PFSK-1 (cell line): ENCODE measurements around the gene CDK2AP2.
A peak's percentile ranks its signal among the peaks of the same experiment; 100 is the strongest.

Experiments used
- FOXP2 ChIP-seq: optimal IDR thresholded peaks from 2 replicates; pipeline ENCODE3; 2011; ENCODE audit warnings: borderline replicate concordance, control low read depth, inconsistent platforms; ENCODE audit not compliant: insufficient read depth; ENCODE audit errors: extremely low read length, extremely low read depth
- POLR2AphosphoS5 ChIP-seq: IDR thresholded peaks from 2 replicates; pipeline ENCODE4 v1.6.1; 2012; ENCODE audit warnings: low read depth, mild to moderate bottlenecking, control low read depth, low read length, moderate library complexity
- SIN3A ChIP-seq: IDR thresholded peaks from 2 replicates; pipeline ENCODE4 v1.6.1; 2012; ENCODE audit warnings: mild to moderate bottlenecking, low read length, moderate library complexity, borderline replicate concordance; ENCODE audit not compliant: insufficient read depth
- TAF1 ChIP-seq: IDR thresholded peaks from 2 replicates; pipeline ENCODE4 v1.6.1; 2012; ENCODE audit warnings: low read length, control low read depth, borderline replicate concordance; ENCODE audit not compliant: insufficient read depth
- TF ChIP-seq, protein P1 (sequence below), 2 experiments: IDR thresholded peaks; 2 replicates each; pipeline versions ENCODE4 v1.6.1 to v1.8.0; 2011 to 2012; ENCODE audit warnings: low read depth in 2 of 2, low read length in 2 of 2, control low read depth in 1 of 2, inconsistent platforms in 1 of 2, mild to moderate bottlenecking in 1 of 2, moderate library complexity in 1 of 2; ENCODE audit not compliant: insufficient read depth in 1 of 2

Gene CDK2AP2

DNA sequence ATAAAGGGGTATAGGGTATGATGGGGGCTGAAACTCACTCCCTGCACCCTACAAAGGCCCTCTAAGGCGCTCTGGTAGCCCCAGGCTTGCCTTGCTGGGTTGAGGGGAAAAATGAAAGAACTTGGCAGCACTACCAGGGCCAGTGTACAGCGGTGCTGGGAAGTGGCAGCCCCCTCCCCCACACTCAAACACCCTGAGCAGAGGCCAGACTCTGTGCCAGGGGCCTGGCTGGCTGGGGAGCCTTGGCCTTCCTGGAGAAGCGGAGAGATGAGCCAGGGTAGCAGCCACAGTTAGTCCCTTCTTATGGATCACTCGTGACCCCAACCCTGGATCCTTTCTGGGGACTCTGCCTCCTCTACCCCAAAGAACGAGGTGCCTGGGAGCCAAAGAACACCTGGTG is 41.6 kb downstream of the CDK2AP2 start:
- TF ChIP-seq POLR2AphosphoS5, result no peak
- TF ChIP-seq FOXP2, result no peak

DNA sequence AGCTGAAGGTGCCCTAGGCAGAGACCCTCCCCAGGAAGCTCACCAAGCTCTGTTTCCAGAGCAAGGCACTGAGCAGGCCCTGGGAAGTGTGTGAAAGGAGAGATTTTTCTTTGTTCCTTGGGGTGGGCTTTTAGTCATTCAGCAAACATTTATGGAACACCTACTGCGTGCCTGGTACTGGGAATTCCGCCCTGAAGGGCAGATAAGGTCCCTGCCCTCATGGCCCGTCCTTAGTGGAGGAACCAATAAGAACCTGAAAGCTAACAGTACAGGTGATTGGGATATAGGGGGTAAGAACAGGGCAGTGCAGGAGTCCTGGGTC is 42.8 kb downstream of the CDK2AP2 start:
- no peak for TF ChIP-seq FOXP2
- no peak for TF ChIP-seq SIN3A
- TF ChIP-seq, protein P1, sequence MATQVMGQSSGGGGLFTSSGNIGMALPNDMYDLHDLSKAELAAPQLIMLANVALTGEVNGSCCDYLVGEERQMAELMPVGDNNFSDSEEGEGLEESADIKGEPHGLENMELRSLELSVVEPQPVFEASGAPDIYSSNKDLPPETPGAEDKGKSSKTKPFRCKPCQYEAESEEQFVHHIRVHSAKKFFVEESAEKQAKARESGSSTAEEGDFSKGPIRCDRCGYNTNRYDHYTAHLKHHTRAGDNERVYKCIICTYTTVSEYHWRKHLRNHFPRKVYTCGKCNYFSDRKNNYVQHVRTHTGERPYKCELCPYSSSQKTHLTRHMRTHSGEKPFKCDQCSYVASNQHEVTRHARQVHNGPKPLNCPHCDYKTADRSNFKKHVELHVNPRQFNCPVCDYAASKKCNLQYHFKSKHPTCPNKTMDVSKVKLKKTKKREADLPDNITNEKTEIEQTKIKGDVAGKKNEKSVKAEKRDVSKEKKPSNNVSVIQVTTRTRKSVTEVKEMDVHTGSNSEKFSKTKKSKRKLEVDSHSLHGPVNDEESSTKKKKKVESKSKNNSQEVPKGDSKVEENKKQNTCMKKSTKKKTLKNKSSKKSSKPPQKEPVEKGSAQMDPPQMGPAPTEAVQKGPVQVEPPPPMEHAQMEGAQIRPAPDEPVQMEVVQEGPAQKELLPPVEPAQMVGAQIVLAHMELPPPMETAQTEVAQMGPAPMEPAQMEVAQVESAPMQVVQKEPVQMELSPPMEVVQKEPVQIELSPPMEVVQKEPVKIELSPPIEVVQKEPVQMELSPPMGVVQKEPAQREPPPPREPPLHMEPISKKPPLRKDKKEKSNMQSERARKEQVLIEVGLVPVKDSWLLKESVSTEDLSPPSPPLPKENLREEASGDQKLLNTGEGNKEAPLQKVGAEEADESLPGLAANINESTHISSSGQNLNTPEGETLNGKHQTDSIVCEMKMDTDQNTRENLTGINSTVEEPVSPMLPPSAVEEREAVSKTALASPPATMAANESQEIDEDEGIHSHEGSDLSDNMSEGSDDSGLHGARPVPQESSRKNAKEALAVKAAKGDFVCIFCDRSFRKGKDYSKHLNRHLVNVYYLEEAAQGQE (IDR thresholded peaks at IDR 0.05; ENCODE audit: insufficient read depth in 1 of 2, low read depth in 2 of 2, low read length in 2 of 2), result no peak
- TF ChIP-seq TAF1, result no peak
- TF ChIP-seq POLR2AphosphoS5, result no peak

DNA sequence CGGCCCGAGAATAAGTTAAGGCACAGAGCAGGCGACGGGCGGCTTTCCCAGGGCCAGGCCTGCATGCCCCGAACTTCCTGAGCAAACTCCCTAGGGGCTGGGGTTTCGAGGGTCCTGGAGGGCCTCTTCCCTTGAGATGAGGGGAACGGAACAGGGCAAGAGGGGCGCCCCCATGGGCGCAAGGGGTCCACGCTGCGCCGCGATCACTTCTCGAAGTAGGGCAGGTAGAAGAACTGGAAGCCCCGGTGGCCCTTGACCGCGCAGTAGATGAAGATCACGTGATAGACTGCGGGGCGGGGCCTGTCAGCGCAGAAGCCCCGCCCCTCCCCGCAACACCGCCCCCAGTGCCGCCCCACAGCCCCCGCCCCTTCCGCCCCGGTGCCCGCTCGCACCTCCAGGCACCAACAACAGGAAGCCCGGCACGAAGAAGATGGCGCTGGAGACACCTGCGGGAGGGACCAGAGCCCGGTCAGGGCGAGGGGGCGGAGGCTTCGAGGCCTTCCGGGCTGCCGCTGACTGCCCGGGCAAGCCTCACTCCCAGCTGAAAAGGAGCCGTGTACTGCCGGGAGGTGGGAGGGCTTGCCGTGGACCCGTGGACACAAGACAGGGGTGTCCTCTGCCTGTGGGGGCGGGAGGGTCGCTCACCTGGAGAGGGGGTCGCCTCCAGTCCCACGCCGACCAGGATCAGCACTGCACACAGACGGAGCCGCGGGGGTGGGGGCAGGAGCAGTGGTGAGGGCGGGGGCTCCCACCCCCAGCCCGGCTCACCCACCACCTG is 43.4 kb downstream of the CDK2AP2 start:
- TF ChIP-seq POLR2AphosphoS5 (peak; percentile 78), TAF1 (0 out of 2 replicates have a peak, but pooled peaks have one; percentile 36), SIN3A (no peak)

DNA sequence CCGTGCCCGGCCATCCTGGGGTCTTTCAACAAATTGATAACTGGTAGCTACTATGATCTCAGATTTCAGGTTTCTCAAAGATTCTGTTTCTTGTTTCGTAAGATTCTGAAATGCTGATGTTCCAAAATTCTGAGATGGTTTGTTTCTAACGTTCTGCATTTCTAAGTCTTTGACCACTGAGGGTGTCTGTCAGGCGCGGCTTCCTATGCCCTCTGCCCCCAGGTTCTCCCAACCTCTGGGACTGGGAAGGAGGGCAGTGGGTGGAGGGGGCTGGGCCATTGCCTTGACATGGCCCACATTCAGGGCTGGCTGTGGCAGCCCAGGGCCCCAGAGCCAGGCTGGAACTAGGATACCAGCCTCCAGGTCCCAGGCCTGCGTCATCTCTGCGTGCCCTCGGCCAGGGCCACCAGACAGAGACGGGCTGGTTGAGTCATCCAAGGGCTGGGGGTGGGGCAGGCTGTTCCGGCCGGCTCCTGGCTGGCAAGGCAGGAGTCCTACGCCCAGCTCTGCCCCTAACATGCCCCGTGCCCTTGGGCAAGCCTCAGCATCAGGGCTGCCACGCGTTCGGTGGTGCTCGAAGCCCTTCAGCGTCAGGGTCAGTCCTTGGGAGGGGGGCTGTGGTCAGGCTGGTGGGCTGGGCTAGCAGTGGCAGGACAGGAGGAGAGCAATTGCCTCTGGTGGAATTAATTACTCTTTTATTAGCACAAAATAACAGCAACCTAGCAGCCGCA is 44.1 kb downstream of the CDK2AP2 start:
- TF ChIP-seq TAF1, result no peak
- peak; percentile 63 for TF ChIP-seq FOXP2

DNA sequence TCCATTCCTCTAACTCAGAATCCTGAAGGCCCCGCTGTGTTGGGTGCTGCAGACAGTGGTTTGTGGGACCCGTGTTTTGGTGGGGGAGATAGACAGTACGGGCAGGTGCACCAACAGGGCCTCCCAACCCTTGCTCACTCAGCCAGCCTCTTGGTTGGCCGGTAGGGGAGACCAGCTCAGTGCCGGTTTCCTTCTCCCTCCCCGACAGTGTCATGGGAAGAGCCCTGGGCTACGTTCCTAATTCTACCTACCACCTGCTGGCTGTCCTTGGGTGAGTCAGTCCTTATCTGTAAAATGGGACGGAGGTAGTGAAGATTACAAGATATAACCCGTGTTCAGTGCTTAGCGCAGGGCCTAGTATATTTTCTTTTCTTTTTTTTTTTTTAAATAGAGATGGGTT is 44.8 kb downstream of the CDK2AP2 start:
- TF ChIP-seq SIN3A (no peak), FOXP2 (no peak), POLR2AphosphoS5 (no peak), TAF1 (no peak)
- TF ChIP-seq, protein P1 (IDR thresholded peaks at IDR 0.05; ENCODE audit: insufficient read depth in 1 of 2, low read depth in 2 of 2, low read length in 2 of 2), result no peak

- TF ChIP-seq TAF1 (no peak), POLR2AphosphoS5 (no peak)
- TF ChIP-seq, protein P1 (IDR thresholded peaks at IDR 0.05; ENCODE audit: insufficient read depth in 1 of 2, low read depth in 2 of 2, low read length in 2 of 2), result no peak
These were observed 49.7 kb downstream of the CDK2AP2 start for GRCh38 chr11:67458266-67458665.

DNA sequence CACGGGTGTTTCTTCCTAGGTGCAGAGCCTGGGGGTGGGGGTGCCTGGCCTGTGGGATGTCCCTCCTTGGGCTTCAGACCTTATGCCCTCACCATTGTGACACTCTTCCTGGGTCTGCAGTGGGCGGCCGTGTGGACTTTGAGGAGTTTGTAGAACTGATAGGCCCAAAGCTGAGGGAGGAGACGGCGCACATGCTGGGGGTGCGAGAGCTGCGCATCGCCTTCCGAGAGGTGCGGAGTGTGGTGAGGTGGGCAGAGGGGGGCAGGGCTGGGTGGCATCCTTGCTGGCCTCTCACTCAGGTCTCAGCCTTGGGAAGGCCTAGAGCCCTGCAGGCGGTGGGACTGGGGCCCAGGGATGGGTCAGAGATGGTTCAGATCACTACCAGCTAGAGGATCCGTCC is 50.5 kb downstream of the CDK2AP2 start:
- TF ChIP-seq TAF1 (no peak), SIN3A (no peak), POLR2AphosphoS5 (no peak), FOXP2 (no peak)
- TF ChIP-seq, protein P1 (IDR thresholded peaks at IDR 0.05; ENCODE audit: insufficient read depth in 1 of 2, low read depth in 2 of 2, low read length in 2 of 2), result no peak
